Measurements from ENCODE around the gene RHBDD2. TPM values are rescaled to one million over a fixed set of nuclear protein-coding genes. Genes with fewer than 3 reads are reported as not detected.
"Not testable (repeated sequence)": the region's sequence is repeated elsewhere in the genome, so short reads cannot be mapped to it uniquely, and the experiment has no call there.

Gene RHBDD2
- total RNA-seq, 2 experiments from 2014 or later, result 25.4 to 48.0 TPM

DNA sequence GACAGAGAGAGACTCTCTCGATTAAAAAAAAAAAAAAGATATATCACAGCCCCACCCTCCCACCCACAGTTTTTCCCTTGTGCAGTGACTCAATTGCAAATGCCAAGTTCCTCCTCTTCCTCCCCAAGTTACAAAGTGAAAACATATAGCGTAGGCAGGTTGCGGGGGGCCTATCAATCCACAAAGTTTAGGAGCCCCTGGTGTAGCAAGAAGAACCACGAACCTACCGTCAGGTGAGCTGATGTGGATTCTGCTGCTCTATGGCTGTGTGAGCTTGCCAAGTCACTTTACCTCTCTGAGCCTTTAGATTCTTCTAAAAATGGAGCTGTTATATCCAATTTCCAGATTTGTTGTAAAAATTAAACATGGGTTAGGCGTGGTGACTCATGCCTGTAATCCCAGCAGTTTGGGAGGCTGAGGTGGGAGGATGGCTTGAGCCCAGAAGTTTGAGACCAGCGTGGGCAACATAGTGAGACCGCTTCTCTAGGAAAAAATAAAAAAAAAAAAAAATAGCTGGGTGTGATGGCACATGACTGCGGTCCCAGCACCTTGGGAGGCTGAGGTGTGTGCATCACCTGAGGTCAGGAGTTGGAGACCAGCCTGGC lies 8.2 kb upstream of the RHBDD2 start:
- CTCF ChIA-PET, result interaction anchor here (0.6 to 4.0 kb wide), 3 partner anchors 47 to 392 kb away, joined by 3 to 31 read pairs (median 3); no protein-coding TSS in a partner anchor
- Mint-ChIP-seq H3K9me3 (ENCODE audit: low read depth) (no peaks in the 10 kb centered on the region), H3K36me3 (no peaks in the 10 kb centered on the region), H3K4me1 (peaks cover 25% of the 10 kb centered on the region), H3K4me3 (no peak overlapping the region), H3K27ac (no peak overlapping the region), H3K27me3 (peaks cover 6% of the 10 kb centered on the region)
- DNase-seq, result no peak
- ATAC-seq, result no peak

DNA sequence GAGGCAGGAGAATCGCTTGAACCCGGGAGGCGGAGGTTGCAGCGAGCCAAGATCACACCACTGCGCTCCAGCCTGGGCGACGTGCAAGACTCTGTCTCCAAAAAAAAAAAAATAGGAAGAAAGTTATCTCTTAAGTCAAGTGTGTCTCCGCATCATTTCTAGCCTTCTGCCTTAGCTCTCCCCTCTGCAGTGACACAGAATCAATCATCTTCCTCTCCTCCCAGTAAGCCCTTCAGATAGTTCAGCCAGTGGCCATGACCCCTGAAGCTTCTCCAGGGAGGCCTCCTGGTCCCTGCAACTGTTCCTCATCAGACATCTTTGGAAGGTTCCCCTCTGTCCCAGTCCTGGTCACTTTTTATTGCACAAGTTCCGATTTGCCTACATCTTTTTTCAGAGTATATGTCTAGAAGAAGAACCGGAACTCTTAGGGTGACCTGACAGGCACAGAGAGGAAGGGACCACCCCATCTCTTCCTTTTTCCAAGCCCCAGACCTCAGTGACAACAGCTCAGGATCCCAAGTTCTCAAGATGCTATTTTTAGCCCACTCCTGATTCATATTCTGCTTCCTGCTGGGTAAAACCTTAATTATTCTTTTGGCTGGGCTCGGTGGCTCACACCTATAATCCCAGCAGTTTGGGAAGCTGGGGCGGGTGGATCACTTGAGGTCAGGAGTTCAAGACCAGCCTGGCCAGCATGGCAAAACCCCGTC lies 6.6 kb upstream of the RHBDD2 start:
- no peaks in the 10 kb centered on the region for H3K9me3 Mint-ChIP-seq (ENCODE audit: low read depth)
- peaks cover 19% of the 10 kb centered on the region for H3K4me1 Mint-ChIP-seq
- DNase-seq (no peak), ATAC-seq (no peak)
- no peak overlapping the region for H3K27ac Mint-ChIP-seq
- H3K27me3 Mint-ChIP-seq, result no peaks in the 10 kb centered on the region
- H3K36me3 Mint-ChIP-seq, result no peaks in the 10 kb centered on the region
- CTCF ChIA-PET, result interaction anchor here (2.3 kb wide), 1 partner anchor 148 kb away, joined by 8 read pairs; no protein-coding TSS in a partner anchor
- no peak overlapping the region for H3K4me3 Mint-ChIP-seq

DNA sequence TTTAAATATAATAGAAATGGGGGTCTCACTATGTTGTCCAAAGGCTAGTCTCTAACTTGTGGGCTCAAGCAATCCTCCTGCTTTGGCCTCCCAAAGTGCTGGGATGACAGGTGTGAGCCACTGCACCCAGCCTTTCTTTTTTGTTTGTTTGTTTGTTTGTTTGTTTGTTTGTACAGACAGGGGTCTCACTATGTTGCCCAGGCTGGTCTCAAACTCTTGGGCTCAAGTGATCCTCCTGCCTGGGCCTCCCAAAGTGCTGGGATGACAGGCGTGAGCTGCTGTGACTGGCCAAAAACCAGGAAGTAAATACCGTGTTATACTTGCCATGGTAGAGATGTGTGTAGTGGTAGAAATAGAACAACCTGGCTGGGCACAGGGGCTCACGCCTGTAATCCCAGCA lies 4.7 kb upstream of the RHBDD2 start:
- H3K4me3 Mint-ChIP-seq; DNase-seq; H3K36me3 Mint-ChIP-seq; H3K9me3 Mint-ChIP-seq (ENCODE audit: low read depth); H3K27me3 Mint-ChIP-seq; ATAC-seq; H3K27ac Mint-ChIP-seq: not testable (repeated sequence)
- CTCF ChIA-PET, result interaction anchor here (2.1 to 2.3 kb wide), 2 partner anchors 9 to 146 kb away, joined by 4 to 8 read pairs; no protein-coding TSS in a partner anchor
- H3K4me1 Mint-ChIP-seq, result peaks cover 24% of the 10 kb centered on the region

DNA sequence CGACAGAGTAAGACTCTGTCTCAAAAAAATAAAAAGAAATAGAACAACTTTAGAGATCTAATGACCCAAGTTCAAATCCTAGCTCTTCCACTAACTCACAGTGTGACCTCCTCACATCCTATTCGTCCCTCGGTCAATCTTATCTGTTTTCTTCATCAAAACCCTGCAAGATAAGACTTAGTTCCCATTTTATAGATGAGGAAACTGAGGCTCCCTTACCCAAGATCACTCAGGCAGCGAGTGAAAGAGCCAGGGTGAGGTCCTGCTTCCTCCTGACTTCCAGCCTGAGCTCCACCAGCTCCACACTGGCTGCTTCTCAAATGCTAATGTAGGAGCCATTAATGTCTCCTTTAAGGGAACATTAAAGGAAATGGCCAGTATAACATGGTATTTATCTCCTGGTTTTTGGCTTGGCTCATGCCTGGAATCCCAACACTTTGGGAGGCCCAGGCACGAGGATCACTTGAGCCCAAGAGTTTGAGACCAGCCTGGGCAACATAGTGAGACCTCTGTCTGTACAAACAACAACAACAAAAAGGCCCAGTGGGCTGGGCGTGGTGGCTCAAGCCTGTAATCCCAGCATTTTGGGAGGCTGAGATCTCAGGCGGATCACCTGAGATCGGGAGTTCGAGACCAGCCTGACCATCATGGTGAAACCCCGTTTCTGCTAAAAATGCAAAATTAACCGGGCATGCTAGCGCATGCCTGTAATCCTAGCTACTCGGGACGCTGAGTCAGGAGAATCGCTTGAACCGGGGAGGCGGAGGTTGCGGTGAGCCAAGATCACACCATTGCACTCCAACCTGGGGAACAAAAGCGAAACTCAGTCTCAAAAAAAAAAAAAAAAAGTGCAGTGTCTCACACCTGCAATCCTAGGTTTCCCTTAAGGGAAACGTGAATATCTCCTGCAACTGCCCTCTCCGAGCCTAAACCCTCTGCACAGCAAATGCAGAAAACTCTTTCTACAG lies 3.4 kb upstream of the RHBDD2 start:
- CTCF ChIA-PET, result interaction anchor here (0.6 to 2.1 kb wide), 3 partner anchors 9 to 410 kb away, joined by 4 to 6 read pairs (median 4); no protein-coding TSS in a partner anchor
- H3K36me3 Mint-ChIP-seq, result peaks cover 3% of the 10 kb centered on the region
- no peak for DNase-seq
- H3K9me3 Mint-ChIP-seq (ENCODE audit: low read depth), result no peaks in the 10 kb centered on the region
- no peak overlapping the region for H3K4me3 Mint-ChIP-seq
- no peaks in the 10 kb centered on the region for H3K27me3 Mint-ChIP-seq
- H3K4me1 Mint-ChIP-seq, result peaks cover 23% of the 10 kb centered on the region
- H3K27ac Mint-ChIP-seq, result no peak overlapping the region
- no peak for ATAC-seq

DNA sequence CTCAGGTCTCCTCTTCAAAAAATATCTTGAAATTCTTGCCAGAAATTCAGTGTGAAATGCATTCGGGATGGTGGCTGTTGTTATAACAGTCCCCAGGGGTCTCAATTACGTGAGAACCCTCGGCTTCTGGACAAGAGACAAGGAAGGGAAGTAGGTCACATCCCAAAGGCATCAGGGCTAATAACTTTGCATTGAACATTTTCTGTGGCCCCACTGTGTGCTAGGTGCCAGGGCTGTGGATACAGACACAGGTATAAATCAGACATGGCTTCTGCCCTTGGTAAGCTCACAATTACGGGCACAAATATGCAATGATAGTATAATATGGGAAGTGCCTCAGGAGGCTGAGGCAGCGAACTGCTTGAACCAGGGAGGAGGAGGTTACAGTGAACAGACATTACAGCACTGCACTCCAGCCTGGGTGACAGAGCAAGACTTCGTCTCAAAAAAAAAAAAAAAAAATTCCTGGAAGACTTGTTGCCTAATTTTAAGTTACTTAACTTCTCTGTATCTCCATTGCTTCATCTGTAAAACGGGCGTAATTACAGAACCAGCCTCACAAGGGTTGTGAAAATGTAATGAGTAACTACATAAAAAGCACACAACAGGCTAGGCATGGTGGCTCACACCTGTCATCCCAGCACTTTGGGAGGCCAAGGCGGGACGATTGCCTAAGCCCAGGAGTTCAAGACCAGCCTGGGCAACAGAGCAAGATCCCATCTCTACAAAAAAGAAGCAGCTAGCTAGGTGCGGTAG lies 2.5 kb upstream of the RHBDD2 start:
- DNase-seq, result no peak
- H3K36me3 Mint-ChIP-seq, result peaks cover 6% of the 10 kb centered on the region
- ATAC-seq, result no peak
- no peak overlapping the region for H3K4me3 Mint-ChIP-seq
- H3K4me1 Mint-ChIP-seq, result peaks cover 20% of the 10 kb centered on the region
- CTCF ChIA-PET, result interaction anchor here (0.9 to 4.2 kb wide), 3 partner anchors 10 to 143 kb away, joined by 3 to 23 read pairs (median 6); no protein-coding TSS in a partner anchor
- H3K9me3 Mint-ChIP-seq (ENCODE audit: low read depth), result no peaks in the 10 kb centered on the region
- no peaks in the 10 kb centered on the region for H3K27me3 Mint-ChIP-seq
- H3K27ac Mint-ChIP-seq, result no peak overlapping the region

DNA sequence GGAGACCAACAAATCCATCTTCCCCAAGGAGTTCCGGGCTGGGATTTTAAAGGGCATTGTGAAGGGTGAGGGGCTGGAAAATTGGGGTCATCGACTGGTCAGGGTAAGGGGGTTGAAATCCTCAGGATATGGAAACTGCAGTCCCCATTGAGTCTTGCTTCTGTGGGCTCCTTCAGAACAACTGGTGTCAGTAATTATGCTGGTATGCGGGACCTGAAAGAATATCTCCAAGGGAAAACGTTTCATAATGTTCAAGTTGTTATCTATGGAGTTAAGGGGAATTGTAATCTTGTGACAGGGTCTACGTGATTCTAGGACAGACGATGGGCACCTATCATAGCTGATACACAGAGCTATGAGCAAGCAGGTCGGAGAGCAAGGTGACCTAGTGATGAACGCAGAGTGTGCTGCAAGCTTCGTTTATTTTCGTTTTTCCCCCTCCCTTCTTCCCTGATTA lies 494 bp upstream of the RHBDD2 start:
- no peak for DNase-seq
- no peaks in the 10 kb centered on the region for H3K27me3 Mint-ChIP-seq
- peak overlapping the region; percentile 85 for H3K27ac Mint-ChIP-seq
- peak; percentile 47 for ATAC-seq
- H3K4me3 Mint-ChIP-seq, result peak overlapping the region; percentile 98
- H3K4me1 Mint-ChIP-seq, result peaks cover 17% of the 10 kb centered on the region
- H3K36me3 Mint-ChIP-seq, result peaks cover 21% of the 10 kb centered on the region
- CTCF ChIA-PET, result interaction anchor here (0.7 to 4.2 kb wide), 3 partner anchors 15 to 169 kb away, joined by 3 to 23 read pairs (median 3); partner anchors contain the start of genes MDH2 and STYXL1
- H3K9me3 Mint-ChIP-seq (ENCODE audit: low read depth), result no peaks in the 10 kb centered on the region

DNA sequence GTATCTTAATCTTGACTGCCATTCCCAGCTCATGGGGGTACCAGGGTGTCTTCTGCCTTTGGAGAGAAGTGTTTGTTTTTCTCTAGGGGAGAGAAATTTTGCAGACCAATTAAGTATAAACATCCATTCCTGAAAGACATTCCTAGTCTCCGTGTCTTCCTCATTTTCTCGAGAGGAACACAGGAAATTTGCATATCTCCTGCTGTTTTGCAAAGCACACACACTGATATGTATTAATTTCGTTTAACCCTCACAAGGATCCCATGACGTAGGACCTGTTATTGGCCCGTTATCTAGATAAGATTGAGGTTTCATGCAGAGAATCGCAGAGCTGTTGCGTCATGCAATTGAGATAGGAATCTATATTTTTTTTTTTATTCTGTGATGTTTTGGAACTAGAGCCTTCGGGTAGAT lies 944 bp downstream of the RHBDD2 start:
- H3K4me1 Mint-ChIP-seq, result peaks cover 17% of the 10 kb centered on the region
- CTCF ChIA-PET, result interaction anchor here (1.6 to 4.2 kb wide), 2 partner anchors 16 to 140 kb away, joined by 3 to 23 read pairs; no protein-coding TSS in a partner anchor
- H3K27ac Mint-ChIP-seq, result peak overlapping the region; percentile 93
- peak overlapping the region; percentile 98 for H3K4me3 Mint-ChIP-seq
- H3K36me3 Mint-ChIP-seq, result peaks cover 26% of the 10 kb centered on the region
- DNase-seq (peak; percentile 45), ATAC-seq (no peak)
- no peaks in the 10 kb centered on the region for H3K9me3 Mint-ChIP-seq (ENCODE audit: low read depth)
- H3K27me3 Mint-ChIP-seq, result no peaks in the 10 kb centered on the region

DNA sequence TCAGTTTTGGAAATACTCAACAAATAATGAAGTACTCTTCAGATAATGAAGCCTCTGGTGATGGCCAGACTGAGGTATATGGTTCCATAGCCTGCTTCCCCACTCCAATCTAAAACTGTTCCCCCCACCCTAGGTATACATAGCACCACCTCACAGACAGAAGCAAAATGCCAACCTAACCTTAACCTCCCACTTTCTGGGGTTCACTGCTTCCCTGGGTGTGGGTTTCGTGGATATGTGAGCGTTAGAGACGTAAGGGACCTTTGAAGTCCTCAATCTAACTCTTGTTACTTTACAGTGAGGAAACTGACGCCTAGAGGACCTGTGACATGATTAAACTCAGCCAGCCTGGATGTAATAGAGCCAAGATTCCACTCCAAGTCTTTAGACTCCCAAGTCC lies 1.4 kb downstream of the RHBDD2 start:
- CTCF ChIA-PET, result interaction anchor here (4.2 kb wide), 1 partner anchor 140 kb away, joined by 23 read pairs; no protein-coding TSS in a partner anchor
- no peak for ATAC-seq
- H3K4me1 Mint-ChIP-seq, result peaks cover 17% of the 10 kb centered on the region
- H3K27ac Mint-ChIP-seq, result peak overlapping the region; percentile 18
- H3K9me3 Mint-ChIP-seq (ENCODE audit: low read depth), result no peaks in the 10 kb centered on the region
- H3K27me3 Mint-ChIP-seq, result no peaks in the 10 kb centered on the region
- no peak for DNase-seq
- peaks cover 26% of the 10 kb centered on the region for H3K36me3 Mint-ChIP-seq
- H3K4me3 Mint-ChIP-seq, result peak overlapping the region; percentile 98

DNA sequence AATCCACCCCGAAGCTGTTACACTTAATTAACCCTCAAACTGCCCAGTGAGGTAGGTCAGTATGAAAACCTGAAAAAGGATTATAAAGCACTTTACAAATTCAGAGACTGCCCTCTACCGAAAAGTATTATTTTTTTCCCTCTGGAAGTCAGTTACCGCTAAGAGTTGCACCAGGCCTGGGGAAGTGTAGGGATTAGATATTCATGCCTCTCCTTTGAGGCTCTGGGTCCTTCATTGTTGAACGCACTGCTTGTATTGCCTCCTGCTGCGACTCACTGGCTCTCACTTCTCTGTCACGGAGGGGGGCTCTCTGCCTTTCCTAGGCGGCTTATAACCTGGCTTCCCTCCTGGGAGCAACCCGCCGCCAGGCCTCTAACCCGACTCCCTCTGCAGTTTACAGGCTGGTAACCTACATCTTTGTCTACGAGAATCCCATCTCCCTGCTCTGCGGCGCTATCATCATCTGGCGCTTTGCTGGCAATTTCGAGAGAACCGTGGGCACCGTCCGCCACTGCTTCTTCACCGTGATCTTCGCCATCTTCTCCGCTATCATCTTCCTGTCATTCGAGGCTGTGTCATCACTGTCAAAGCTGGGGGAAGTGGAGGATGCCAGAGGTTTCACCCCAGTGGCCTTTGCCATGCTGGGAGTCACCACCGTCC lies 2.7 kb downstream of the RHBDD2 start:
- H3K27ac Mint-ChIP-seq, result no peak overlapping the region
- ATAC-seq, result no peak

DNA sequence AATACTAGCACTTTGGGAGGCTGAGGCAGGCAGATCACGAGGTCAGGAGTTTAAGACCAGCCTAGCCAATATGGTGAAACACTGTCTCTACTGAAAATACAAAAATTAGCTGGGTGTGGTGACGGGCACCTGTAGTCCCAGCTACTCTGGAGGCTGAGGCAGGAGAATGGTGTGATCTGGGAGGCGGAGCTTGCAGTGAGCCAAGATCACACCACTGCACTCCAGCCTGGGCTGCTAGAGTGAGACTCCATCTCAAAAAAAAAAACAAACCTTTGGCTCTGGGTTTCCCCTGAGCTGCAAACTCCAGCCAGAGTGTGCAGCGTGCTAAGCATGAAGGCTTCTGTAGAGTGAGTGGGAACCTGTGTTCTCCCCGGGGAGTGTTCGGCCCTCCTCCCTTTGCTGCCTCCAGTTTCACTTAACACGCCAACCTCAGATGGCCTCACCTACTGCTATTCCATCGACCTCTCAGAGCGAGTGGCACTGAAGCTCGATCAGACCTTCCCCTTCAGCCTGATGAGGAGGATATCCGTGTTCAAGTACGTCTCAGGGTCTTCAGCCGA lies 4.5 kb downstream of the RHBDD2 start:
- H3K27me3 Mint-ChIP-seq; ATAC-seq; H3K27ac Mint-ChIP-seq; DNase-seq; H3K9me3 Mint-ChIP-seq (ENCODE audit: low read depth); H3K4me3 Mint-ChIP-seq: not testable (repeated sequence)
- Mint-ChIP-seq H3K4me1 (peaks cover 12% of the 10 kb centered on the region), H3K36me3 (peaks cover 40% of the 10 kb centered on the region)
- CTCF ChIA-PET, result interaction anchor here (0.6 kb wide), 1 partner anchor 10 kb away, joined by 3 read pairs; no protein-coding TSS in a partner anchor

More for the DNA sequence above, 2.7 kb downstream of the RHBDD2 start:
- Mint-ChIP-seq H3K36me3 (peaks cover 33% of the 10 kb centered on the region), H3K4me1 (peaks cover 17% of the 10 kb centered on the region), H3K9me3 (ENCODE audit: low read depth) (no peaks in the 10 kb centered on the region), H3K4me3 (no peak overlapping the region), H3K27me3 (no peaks in the 10 kb centered on the region)
- CTCF ChIA-PET, result no interaction called here
- no peak for DNase-seq

DNA sequence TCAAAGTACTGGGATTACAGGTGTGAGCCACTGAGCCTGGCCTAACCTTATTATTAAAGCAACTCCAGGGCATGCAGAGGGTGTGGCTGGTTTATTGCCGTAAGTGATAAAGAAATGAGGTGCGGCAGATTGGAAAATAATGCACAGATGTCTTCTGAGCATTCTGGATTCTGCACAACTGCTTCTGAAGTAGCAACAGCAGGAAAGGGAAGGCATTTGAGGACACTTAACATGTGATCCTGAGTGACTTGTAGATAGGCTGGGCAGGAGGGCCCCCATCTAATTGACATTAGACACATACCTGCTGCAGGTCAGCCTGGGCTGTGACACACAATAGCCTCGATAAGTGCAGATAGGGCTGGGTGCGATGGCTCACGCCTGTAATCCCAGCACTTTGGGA lies 5.6 kb downstream of the RHBDD2 start:
- peaks cover 38% of the 10 kb centered on the region for H3K36me3 Mint-ChIP-seq
- no peak overlapping the region for H3K27ac Mint-ChIP-seq
- peaks cover 10% of the 10 kb centered on the region for H3K4me1 Mint-ChIP-seq
- no peak overlapping the region for H3K4me3 Mint-ChIP-seq
- DNase-seq, result no peak
- H3K27me3 Mint-ChIP-seq, result no peaks in the 10 kb centered on the region
- ATAC-seq, result no peak
- CTCF ChIA-PET, result no interaction called here
- no peaks in the 10 kb centered on the region for H3K9me3 Mint-ChIP-seq (ENCODE audit: low read depth)
